ENCODE data around the gene ADORA1.
A peak's percentile ranks its signal among the peaks of the same experiment; 100 is the strongest.

Gene ADORA1

DNA sequence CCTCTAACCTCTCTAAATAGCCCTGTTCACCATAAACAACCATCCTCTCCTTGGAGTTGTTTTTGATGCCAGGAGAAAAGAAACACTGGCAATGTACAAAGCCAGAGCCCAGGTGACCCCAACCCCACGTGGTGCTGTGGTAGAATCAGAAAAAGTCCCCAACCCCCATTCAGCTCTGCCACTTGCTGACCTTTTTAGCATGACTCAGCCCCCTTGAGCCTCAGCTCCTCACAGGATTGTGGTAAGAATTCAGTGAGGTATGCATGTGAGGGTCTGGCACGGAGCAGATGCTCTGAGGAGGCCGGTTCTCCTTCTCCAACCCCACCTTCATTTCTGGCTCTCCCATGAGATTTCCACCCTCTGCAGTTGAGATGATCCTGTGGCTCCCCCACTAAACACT is 70.1 kb downstream of the ADORA1 start:
- DNase-seq = no peak

- DNase-seq = no peak
These were observed 71.5 kb downstream of the ADORA1 start for GRCh38 chr1:203199002-203199401.

GRCh38 chr1:203199481-203199815 is 71.9 kb downstream of the ADORA1 start:
- DNase-seq = no peak

DNA sequence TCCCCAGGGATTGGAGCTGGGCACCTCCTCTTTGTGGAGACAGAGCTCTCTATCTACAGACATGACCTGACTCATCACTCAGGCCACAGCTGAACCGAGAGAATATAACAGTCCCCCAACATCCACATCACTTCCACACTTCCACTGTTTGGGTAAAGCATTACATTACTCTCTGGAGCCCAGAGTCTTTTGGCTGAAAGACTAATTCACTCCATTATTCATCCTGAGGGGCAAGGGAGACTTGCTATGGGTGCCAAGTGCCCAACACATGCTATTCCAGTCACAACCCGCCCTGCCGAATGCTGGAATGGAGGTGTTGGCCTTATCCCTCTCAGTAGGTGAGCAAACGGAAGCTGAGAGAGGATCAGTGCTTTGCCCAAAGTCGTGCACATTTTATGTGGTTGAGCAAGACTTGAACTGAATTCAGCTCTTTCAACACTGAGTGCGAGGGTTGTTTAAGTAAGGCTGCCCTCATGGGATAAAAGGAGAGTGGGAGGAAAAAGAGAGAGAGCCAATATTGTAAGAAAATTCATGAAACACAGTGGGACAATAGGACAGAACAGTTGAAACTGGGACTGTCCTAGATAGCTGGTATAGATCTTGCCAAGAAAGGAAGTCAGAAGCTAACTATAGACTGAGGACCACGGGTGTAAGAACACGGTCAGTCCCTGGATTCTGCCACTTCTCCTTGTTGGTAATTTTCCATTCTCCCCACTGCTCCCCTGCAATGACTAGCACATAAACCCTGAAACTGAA is 72.5 kb downstream of the ADORA1 start:
- no peak for DNase-seq

DNA sequence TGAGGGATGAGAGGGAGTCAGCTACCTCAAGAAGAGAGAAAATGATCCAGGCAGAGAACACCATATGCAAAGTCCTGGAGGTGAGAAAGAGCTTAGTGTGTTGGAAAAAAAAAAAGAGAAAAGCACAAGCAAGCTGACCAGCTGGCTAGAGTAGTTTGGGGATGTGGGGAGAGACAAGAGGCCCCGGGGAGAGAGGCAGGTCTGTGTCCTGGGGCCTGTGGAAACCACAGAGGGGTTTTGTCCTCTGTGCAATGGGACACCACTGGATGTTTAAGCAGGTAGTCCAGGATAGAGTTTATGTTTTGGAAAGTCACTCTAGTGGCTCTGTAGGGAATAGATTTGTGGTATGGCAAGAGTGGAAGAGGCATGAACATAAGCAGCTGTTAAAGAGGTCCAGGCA is 73.4 kb downstream of the ADORA1 start:
- no peak for DNase-seq

- no peak for DNase-seq
These were observed 74.1 kb downstream of the ADORA1 start for GRCh38 chr1:203201516-203202205.

DNA sequence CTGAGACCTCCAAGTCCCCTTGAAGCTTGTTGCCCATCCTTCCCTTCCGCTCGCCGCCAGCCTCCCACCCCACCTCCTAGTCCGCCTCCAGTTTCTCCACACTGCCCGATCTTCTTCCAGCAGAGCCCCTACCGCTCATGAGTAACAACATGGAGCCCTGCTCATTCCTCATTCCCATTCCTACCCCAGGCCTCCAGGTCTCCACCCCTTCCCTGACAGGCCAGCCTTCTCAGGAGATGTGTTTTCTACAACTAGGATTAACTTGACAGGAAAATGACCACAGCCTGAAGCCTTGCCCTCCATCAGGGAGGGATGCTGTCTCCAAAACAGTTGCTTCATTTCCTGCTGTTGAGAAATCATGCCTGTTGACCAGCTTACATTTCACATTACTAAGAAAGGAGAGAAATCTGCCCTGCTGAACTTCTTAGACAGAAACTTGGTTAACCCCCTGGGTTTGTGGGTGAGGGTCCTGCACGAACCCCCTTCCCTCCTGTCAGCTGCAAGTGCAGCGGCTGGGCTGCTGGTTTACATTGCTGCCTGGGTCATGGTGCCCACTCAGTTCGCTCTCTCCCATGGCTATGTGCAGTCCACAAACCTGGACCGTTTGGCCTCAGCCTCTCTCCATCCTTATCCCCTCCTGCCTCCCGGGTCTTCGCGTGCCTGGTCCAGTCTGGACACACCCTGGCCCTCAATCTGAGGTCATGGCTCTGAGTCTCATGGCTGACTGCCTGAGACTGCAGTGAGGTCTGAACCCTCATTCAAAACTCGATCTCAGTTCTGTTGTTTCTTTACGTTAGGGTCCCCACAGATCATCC is 75.1 kb downstream of the ADORA1 start:
- no peak for DNase-seq

- no peak for DNase-seq
These were observed 77.2 kb downstream of the ADORA1 start for GRCh38 chr1:203204756-203205155.

DNA sequence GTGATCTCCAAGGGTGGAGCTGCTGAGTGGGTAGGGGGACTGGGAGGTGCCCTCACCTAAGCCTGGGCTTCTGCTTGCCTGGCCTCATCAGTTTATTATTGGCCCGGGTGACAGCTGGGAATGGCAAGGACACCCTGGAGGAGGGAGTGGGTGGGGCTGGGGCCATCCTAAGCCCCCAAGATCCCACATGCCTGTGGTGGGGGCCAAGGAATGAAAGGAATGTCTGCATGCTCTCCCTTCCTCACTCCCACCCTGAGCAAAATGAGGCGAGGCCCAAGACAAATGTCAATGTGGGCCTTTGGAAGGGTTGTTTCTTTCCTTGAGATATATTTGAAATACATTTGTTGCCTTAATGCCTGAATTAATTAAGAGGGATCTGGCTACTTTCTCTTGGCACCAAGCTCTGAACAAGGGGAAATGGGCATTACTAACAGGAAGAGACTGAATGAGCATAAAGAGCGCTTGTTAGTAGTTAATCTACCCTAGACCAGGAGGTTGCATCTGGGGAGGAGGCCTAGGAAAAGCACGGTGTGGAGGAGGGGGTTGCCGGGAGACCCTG is 78.7 kb downstream of the ADORA1 start:
- DNase-seq = no peak

DNA sequence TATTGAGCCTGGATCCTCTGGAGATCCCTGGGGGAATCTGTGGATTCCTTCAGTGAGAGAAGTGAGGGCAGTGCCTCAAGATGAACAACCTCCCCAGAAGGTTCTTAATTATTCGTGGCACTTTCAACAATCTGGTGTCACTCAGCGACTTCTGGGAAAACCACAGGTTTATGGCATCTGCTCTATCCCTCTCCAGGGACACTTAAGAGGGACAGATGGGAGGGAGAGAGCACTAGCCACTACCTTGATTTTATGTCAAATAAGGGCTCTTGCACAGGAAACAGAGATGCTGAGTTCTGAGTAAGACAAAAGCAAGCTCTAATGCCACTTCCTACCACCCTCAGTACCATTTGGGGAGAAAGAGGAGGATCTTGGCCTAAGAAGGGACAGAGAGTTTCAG is 80.2 kb downstream of the ADORA1 start:
- DNase-seq = no peak

GRCh38 chr1:203208181-203208580 is 80.7 kb downstream of the ADORA1 start:
- DNase-seq = no peak

GRCh38 chr1:203210350-203210749 is 82.8 kb downstream of the ADORA1 start:
- no peak for DNase-seq

GRCh38 chr1:203210988-203211387 is 83.5 kb downstream of the ADORA1 start:
- no peak for DNase-seq

DNA sequence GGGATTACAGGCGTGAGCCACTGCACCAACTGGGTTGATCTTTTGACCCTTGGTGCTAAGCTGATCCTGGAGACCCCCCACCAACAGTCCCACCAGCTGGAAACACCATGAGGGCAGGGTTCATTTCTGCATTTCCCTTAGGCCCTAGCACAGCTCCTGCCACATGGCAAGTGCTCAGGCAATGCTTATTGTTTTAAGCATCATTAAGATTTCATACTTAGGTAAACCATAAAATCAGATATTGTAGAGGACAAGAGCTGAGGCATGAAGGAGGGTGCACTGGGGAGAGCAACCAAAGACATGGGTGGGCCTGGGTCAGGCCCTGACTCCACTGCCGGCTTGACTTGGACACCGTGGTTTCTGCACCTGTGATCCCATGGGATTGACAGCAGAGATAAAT is 84.3 kb downstream of the ADORA1 start:
- DNase-seq = no peak

DNA sequence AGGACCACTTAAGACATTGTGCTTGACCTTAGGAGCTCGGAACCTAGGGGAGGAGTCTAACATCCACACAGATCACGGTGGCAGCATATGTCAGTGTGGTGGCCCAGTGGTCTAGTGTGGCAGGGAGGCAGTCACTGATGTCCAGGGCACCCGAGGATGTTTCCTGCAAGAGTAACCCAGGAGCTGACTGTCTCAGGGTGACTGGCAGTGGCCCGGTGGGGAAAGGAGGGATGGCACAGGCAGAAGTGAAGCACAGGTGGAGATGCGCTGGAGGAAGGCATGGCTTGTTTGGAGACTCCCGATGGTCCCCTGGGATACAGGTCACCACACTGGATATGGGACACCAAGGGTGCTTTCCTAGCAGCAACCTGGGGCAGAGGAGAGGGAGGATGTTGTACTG is 85.6 kb downstream of the ADORA1 start:
- DNase-seq = no peak

- DNase-seq = no peak
These were observed 87.3 kb downstream of the ADORA1 start for GRCh38 chr1:203214871-203215270.

- DNase-seq = no peak
These were observed 88.0 kb downstream of the ADORA1 start for GRCh38 chr1:203215573-203215972.

DNA sequence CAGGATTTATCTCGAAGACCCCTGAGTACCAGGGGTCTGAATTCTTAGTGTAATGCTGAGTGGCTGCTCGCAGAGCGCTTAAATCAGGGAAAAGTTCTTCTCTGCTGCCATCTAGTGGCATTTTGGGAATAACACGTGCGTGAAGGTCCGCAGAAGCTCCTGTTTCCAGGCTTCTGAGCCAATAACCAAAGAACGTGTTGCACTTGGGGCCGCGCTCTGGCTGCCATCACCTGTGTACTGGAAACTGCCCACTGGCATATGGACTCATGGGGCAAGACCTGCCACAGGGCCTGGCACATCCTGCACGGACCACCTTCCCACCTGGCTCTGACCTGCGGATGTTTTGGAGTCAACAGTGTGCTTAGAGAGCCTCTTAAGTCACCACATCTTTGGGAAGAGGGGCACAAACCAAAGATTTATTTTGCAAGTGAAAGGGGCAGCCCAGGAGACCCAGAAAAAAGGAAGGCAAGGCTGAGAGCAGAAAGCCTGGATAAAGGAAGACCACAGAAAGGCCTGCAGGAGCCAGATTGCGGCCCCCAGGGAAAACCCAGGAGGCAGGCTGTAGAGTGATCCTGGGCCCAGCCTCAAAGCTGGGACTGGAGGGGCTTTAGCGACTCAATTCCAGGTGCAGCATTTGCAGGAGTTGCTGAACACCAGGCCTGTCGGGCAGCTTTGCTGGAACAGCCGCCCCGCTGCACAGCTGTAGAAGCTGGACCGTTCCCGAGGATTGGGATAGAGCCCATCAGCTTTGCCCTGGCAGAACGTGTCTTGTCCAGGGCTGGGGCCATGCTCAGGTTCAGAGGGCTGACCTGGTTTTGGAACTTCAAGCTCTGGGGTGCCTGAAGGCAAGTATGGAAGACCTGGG is 89.0 kb downstream of the ADORA1 start:
- peak; percentile 30 for DNase-seq
